CD14-positive monocyte (primary cell): ENCODE measurements around the gene TMEM141. TPM values are rescaled to one million over a fixed set of nuclear protein-coding genes. Genes with fewer than 3 reads are reported as not detected.

Experiments
- DNase-seq, 3 donors: peaks; one replicate each; pipeline ENCODE4 v3.0.0-alpha.2; 2011 to 2022
- H2AFZ ChIP-seq: 2 replicates; pipeline ENCODE4 v1.6.0; 2012; ENCODE audit warnings: mild to moderate bottlenecking, low read depth, low read length, inconsistent platforms; ENCODE audit not compliant: insufficient read depth, poor library complexity, severe bottlenecking
- H3K27ac ChIP-seq, 2 donors: 1 replicate in 1 of 2; 2 replicates in 1 of 2; pipeline ENCODE4 v1.5.1; 2012 to 2013; ENCODE audit warnings: low read length in 2 of 2, control low read depth in 1 of 2, inconsistent platforms in 1 of 2, low read depth in 1 of 2, mild to moderate bottlenecking in 1 of 2
- H3K27me3 ChIP-seq, 2 donors: one replicate each; pipeline versions ENCODE4 v1.6.0 to v1.6.1; 2011 to 2013; ENCODE audit warnings: low read length in 2 of 2; ENCODE audit not compliant: control insufficient read depth in 2 of 2, insufficient read depth in 2 of 2
- H3K36me3 ChIP-seq, 2 donors: replicated peaks in 1 of 2; 1 replicate in 1 of 2; 2 replicates in 1 of 2; pipeline versions ENCODE4 v1.5.1 to v1.6.1; 2012 to 2013; ENCODE audit warnings: low read length in 2 of 2, control low read depth in 1 of 2, inconsistent platforms in 1 of 2, mild to moderate bottlenecking in 1 of 2; ENCODE audit not compliant: insufficient read depth in 2 of 2, control insufficient read depth in 1 of 2
- H3K4me1 ChIP-seq, 2 donors: 1 replicate in 1 of 2; 2 replicates in 1 of 2; pipeline versions ENCODE4 v1.5.1 to v1.6.1; 2012 to 2013; ENCODE audit warnings: low read length in 2 of 2, control low read depth in 1 of 2, inconsistent platforms in 1 of 2, mild to moderate bottlenecking in 1 of 2, moderate library complexity in 1 of 2; ENCODE audit not compliant: insufficient read depth in 2 of 2, control insufficient read depth in 1 of 2
- H3K4me2 ChIP-seq: replicated peaks from 2 replicates; pipeline ENCODE3; 2012; ENCODE audit warnings: low read length, moderate library complexity, mild to moderate bottlenecking; ENCODE audit not compliant: poor library complexity, severe bottlenecking; ENCODE audit errors: extremely low read depth
- H3K4me3 ChIP-seq, 3 experiments: fragments of 200-600 bp in 1 of 3; sonication (generic) in 1 of 3; replicated peaks in 1 of 3; 1 replicate in 2 of 3; 2 replicates in 1 of 3; pipeline ENCODE4 v1.5.1; 2011 to 2013; ENCODE audit warnings: low read length in 3 of 3, mild to moderate bottlenecking in 3 of 3, control low read depth in 2 of 3, low read depth in 2 of 3, inconsistent platforms in 1 of 3, moderate library complexity in 1 of 3
- H3K79me2 ChIP-seq: 2 replicates; pipeline ENCODE4 v1.6.0; 2012; ENCODE audit warnings: mild to moderate bottlenecking, control low read depth, inconsistent platforms, low read length, moderate library complexity; ENCODE audit not compliant: insufficient read depth
- H3K9ac ChIP-seq: 2 replicates; pipeline ENCODE4 v1.6.0; 2017; ENCODE audit warnings: low read length, mild to moderate bottlenecking; ENCODE audit not compliant: insufficient read depth, poor library complexity, severe bottlenecking
- H3K9me3 ChIP-seq, 2 donors: replicated peaks in 1 of 2; 1 replicate in 1 of 2; 2 replicates in 1 of 2; pipeline versions ENCODE4 v1.5.1 to v1.6.1; 2012 to 2013; ENCODE audit warnings: low read length in 2 of 2, control low read depth in 1 of 2; ENCODE audit not compliant: control insufficient read depth in 1 of 2, insufficient read depth in 1 of 2
- H4K20me1 ChIP-seq: 2 replicates; pipeline ENCODE4 v1.6.0; 2012; ENCODE audit warnings: mild to moderate bottlenecking, low read length, control low read depth, moderate library complexity; ENCODE audit not compliant: insufficient read depth
- H3K27ac Mint-ChIP-seq, 7 donors: one replicate each; pipeline ENCODE4 v1.8.0; 2020; ENCODE audit warnings: mild to moderate bottlenecking in 7 of 7, mixed read lengths in 7 of 7, moderate library complexity in 6 of 7, inconsistent platforms in 2 of 7
- H3K27me3 Mint-ChIP-seq, 3 donors: one replicate each; pipeline ENCODE4 v1.8.0; 2021 to 2022; ENCODE audit warnings: low read depth in 3 of 3, mild to moderate bottlenecking in 3 of 3, mixed read lengths in 3 of 3, moderate library complexity in 3 of 3, inconsistent platforms in 1 of 3
- H3K36me3 Mint-ChIP-seq, 2 donors: one replicate each; pipeline ENCODE4 v1.8.0; 2020; ENCODE audit warnings: mixed read lengths in 2 of 2, inconsistent platforms in 1 of 2, mild to moderate bottlenecking in 1 of 2
- H3K4me1 Mint-ChIP-seq: one replicate; pipeline ENCODE4 v1.8.0; 2020; ENCODE audit warnings: mild to moderate bottlenecking, mixed read lengths
- H3K4me3 Mint-ChIP-seq, 2 donors: one replicate each; pipeline ENCODE4 v1.8.0; 2020; ENCODE audit warnings: mild to moderate bottlenecking in 2 of 2, mixed read lengths in 2 of 2, moderate library complexity in 1 of 2
- H3K9me3 Mint-ChIP-seq, 7 donors: one replicate each; pipeline ENCODE4 v1.8.0; 2020 to 2022; ENCODE audit warnings: mixed read lengths in 7 of 7, mild to moderate bottlenecking in 6 of 7, moderate library complexity in 6 of 7, inconsistent platforms in 2 of 7
- CTCF ChIP-seq: fragments of 200-600 bp; IDR thresholded peaks from one replicate; pipeline ENCODE4 v1.8.0; 2022; ENCODE audit warnings: antibody characterized with exemption, mild to moderate bottlenecking
- WGBS: methylation state at CpG from one replicate; pipeline ENCODE4 v1.1.5; 2013; ENCODE audit warnings: missing lambda C conversion rate; ENCODE audit not compliant: insufficient coverage; 5-methylcytosine and 5-hydroxymethylcytosine counted together
- intact Hi-C, 2 donors: fragments of 100-400 bp; cut with micrococcal nuclease; formaldehyde crosslinking; loops; one replicate each; pipeline versions ENCODE4 v1.15.0 to v1.15.1; 2023
- polyA plus RNA-seq, 3 donors: library from polyadenylated mRNA; depleted of rRNA in 1 of 3; unstranded in 2 of 3; stranded (reverse) in 1 of 3; fragments of 300-500 nt in 2 of 3; fragments of >200 nt in 1 of 3; fragmentation: Illumina TruSeq in 2 of 3; gene quantifications; 1 replicate in 2 of 3; 2 replicates in 1 of 3; pipeline ENCODE4 v1.2.3, GENCODE V29; 2012 to 2021

The TMEM141 gene
- polyA plus RNA-seq, 3 donors = 33.1 to 47.2 (median 39.2) TPM

- peaks cover 14% of the 10 kb centered on the region for H4K20me1 ChIP-seq
- peaks cover 29 to 35% of the 10 kb centered on the region in 2 donors for H3K4me1 ChIP-seq
- peak overlapping the region; percentile 94 for H3K4me2 ChIP-seq
- peak overlapping the region in 1 of 2 donors; percentile 84 for H3K4me3 Mint-ChIP-seq
- peak overlapping the region in 1 of 3 experiments; percentile 81 for H3K4me3 ChIP-seq
- H3K27ac Mint-ChIP-seq = peak overlapping the region in 4 of 7 donors; percentile 31 to 85 (median 79)
- no peak for TF ChIP-seq CTCF
- H3K36me3 Mint-ChIP-seq = peaks cover 12% of the 10 kb centered on the region in 2 donors
- H3K9me3 Mint-ChIP-seq = peaks cover 0 to 4% (median 0%) of the 10 kb centered on the region in 7 donors
- 72% methylated on average over 8 of the region's 15 CpGs for WGBS
- peaks cover 19 to 31% (median 23%) of the 10 kb centered on the region in 3 donors for H3K27me3 Mint-ChIP-seq
- no peaks in the 10 kb centered on the region for H3K36me3 ChIP-seq
- H3K27me3 ChIP-seq = peaks cover 0 to 20% of the 10 kb centered on the region in 2 donors
- DNase-seq = no peak
- no peak overlapping the region for H3K9ac ChIP-seq
- no peak overlapping the region for H2AFZ ChIP-seq
- intact Hi-C loops = loop anchor here in 1 of 2 donors (5.0 kb wide), 1 partner anchor 55 kb away; the partner anchor contains the start of gene PHPT1
- no peaks in the 10 kb centered on the region for H3K9me3 ChIP-seq
- H3K27ac ChIP-seq = peak overlapping the region in 1 of 2 donors; percentile 1
- peaks cover 27% of the 10 kb centered on the region for H3K4me1 Mint-ChIP-seq
- H3K79me2 ChIP-seq = peaks cover 4% of the 10 kb centered on the region
These were observed 1.4 kb downstream of the TMEM141 start for GRCh38 chr9:136792321-136793085.

- Histone ChIP-seq H3K27me3 (peaks cover 2 to 24% of the 10 kb centered on the region in 2 donors), H2AFZ (no peak overlapping the region), H3K79me2 (peaks cover 4% of the 10 kb centered on the region), H3K4me2 (no peak overlapping the region), H3K4me1 (peaks cover 29 to 35% of the 10 kb centered on the region in 2 donors), H3K4me3 (no peak overlapping the region), H3K9me3 (no peaks in the 10 kb centered on the region), H3K27ac (no peak overlapping the region), H3K36me3 (no peaks in the 10 kb centered on the region), H3K9ac (no peak overlapping the region), H4K20me1 (peaks cover 14% of the 10 kb centered on the region)
- whole genome bisulfite sequencing = 88% methylated on average over 10 of the region's 17 CpGs
- Mint-ChIP-seq H3K27ac (peak overlapping the region in 2 of 7 donors; percentile 51 to 72), H3K4me1 (peaks cover 22% of the 10 kb centered on the region), H3K4me3 (no peak overlapping the region), H3K9me3 (peaks cover 0 to 4% (median 0%) of the 10 kb centered on the region in 7 donors), H3K36me3 (peaks cover 12% of the 10 kb centered on the region in 2 donors), H3K27me3 (peaks cover 27 to 38% (median 32%) of the 10 kb centered on the region in 3 donors)
- intact Hi-C loops = loop anchor here in 1 of 2 donors (5.0 kb wide), 1 partner anchor 54 kb away; the partner anchor contains the start of gene PHPT1
- no peak for TF ChIP-seq CTCF
- DNase-seq = no peak
These were observed 2.2 kb downstream of the TMEM141 start for GRCh38 chr9:136793086-136793946.
